Heart left ventricle (tissue), 13 donors: ENCODE measurements around the gene KRT71.

Experiments used
- POLR2A ChIP-seq, 2 donors: fragments of 450-650 bp; IDR thresholded peaks; one replicate each; pipeline ENCODE4 v1.6.1; 2017; ENCODE audit warnings: antibody characterized with exemption in 2 of 2, mild to moderate bottlenecking in 2 of 2, moderate library complexity in 2 of 2
- TF ChIP-seq, protein P1 (sequence below), 12 donors: fragments of 200-600 bp; sonication (generic) in 4 of 12; IDR thresholded peaks; one replicate each; pipeline versions ENCODE4 v1.5.0 to v1.8.0; 2018 to 2022; ENCODE audit warnings: antibody characterized with exemption in 12 of 12, mild to moderate bottlenecking in 5 of 12
- donor health status: ischemic (EF 13 %, LVEDD 7.1; RV severe dilation, severe dysfunction).
- donor health status: DM: no; HTN: yes; CAD: no.
- donor health status: DM: no; HTN: no; CAD: no.
- donor health status: ischemic (EF 25% LVEDD 6.9; RV normal size, moderate dysfunction).
- donor health status: ischemic (EF 25% LVEDD 5.7; RV mildly dilated, moderate dysfunction).
- donor health status: ischemic (EF 35%, LVEDD 5.7; RV mildly dilated, moderate dysfunction).
- donor health status: nonischemic (EF 11% LVEDD 7.7; RV severe dilation, severe dysfunction).
- donor health status: DM: yes; HTN: yes; CAD: no.
- donor health status: PGD.
- donor health status: ischemic (EF 29% LVEDD 5.4; RV normal size, mild dysfunction).
- donor health status: nonischemic (EF 23%, LVEDD 6.1; RV moderate dilation, normal function).

DNA sequence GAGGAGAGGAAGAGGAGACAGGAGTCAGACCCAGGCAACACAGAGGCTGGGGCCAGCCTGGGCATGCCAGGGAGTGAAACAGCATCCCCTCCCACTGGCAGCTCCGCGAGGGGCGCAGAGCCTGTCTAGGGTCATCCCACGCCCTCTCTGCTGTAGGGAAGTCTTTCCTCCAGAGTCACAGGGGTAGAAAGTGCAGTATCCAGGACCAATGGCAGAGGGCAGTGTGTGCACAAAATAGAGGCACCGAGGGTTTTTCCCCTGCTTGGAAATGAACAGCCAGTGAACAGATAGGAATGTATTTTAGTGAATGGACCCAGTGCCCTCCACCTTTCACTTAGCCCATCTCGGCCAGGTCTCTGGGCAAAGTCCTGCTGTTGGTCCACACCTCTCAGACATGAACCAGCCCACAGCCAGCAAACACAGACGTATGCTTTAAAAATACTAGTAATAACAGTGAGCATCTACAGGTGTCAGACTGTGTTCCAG is 30.1 kb upstream of the KRT71 start:
- TF ChIP-seq, protein P1, sequence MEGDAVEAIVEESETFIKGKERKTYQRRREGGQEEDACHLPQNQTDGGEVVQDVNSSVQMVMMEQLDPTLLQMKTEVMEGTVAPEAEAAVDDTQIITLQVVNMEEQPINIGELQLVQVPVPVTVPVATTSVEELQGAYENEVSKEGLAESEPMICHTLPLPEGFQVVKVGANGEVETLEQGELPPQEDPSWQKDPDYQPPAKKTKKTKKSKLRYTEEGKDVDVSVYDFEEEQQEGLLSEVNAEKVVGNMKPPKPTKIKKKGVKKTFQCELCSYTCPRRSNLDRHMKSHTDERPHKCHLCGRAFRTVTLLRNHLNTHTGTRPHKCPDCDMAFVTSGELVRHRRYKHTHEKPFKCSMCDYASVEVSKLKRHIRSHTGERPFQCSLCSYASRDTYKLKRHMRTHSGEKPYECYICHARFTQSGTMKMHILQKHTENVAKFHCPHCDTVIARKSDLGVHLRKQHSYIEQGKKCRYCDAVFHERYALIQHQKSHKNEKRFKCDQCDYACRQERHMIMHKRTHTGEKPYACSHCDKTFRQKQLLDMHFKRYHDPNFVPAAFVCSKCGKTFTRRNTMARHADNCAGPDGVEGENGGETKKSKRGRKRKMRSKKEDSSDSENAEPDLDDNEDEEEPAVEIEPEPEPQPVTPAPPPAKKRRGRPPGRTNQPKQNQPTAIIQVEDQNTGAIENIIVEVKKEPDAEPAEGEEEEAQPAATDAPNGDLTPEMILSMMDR (IDR thresholded peaks at IDR 0.05) = peak; percentile 45 to 72 (median 62)
- TF ChIP-seq POLR2A (IDR thresholded peaks at IDR 0.05) = no peak
